GM12891 (cell line): ENCODE data around the gene TMED9.

Source experiments
- PAX5 ChIP-seq: IDR thresholded peaks from 2 replicates; pipeline ENCODE4 v1.6.1; 2011; ENCODE audit warnings: low read length, moderate library complexity, mild to moderate bottlenecking; ENCODE audit not compliant: insufficient read depth, severe bottlenecking
- POLR2A ChIP-seq: IDR thresholded peaks from 2 replicates; pipeline ENCODE4 v1.6.1; 2011; ENCODE audit warnings: low read depth, low read length, control low read depth
- POLR2AphosphoS5 ChIP-seq: IDR thresholded peaks from 2 replicates; pipeline ENCODE4 v1.6.1; 2011; ENCODE audit warnings: low read depth, low read length, control low read depth
- SPI1 ChIP-seq: IDR thresholded peaks from 2 replicates; pipeline ENCODE4 v1.6.1; 2011; ENCODE audit warnings: low read depth, low read length, control low read depth
- TAF1 ChIP-seq: IDR thresholded peaks from 2 replicates; pipeline ENCODE4 v1.6.1; 2011; ENCODE audit warnings: low read depth, low read length, control low read depth

DNA sequence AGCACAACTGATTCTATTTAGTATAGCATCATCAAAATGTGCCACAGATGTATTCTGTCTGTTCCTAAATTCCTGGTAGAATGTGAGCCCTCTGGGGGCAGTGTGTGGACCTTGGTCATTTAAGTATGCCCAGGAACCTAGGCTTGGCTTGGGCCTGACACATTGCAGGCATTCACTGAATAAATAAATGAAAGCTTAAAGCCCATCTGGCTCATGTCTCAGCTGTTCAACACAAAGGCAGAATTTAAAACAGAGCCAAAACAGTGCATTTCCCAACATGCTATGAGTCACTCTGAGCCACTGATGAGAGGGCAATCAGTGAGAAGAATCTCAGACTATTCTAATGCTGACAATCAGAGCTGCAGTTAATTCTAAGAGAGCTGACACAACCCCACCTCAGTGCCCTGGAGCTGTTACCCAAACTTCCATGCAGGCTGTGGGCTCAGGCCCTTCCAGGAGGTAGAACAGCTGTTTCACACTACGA, 45.7 kb upstream of the TMED9 start:
- TF ChIP-seq POLR2AphosphoS5 (no peak), POLR2A (no peak), TAF1 (no peak), PAX5 (no peak), SPI1 (no peak)
